K562 (cell line): Measurements from ENCODE around the gene FA2H. TPM values are rescaled to one million over a fixed set of nuclear protein-coding genes. Genes with fewer than 3 reads are reported as not detected.

Experiments
- ADNP ChIP-seq: fragments of 200-800 bp; sonication (Bioruptor generic); IDR thresholded peaks from 2 replicates; pipeline ENCODE4 v1.6.1; 2016; ENCODE audit warnings: missing genetic modification characterization, missing compliant biosample characterization
- BRF1 ChIP-seq: IDR thresholded peaks from 3 replicates; pipeline ENCODE4 v1.6.1; 2011; ENCODE audit warnings: borderline replicate concordance, mild to moderate bottlenecking; ENCODE audit not compliant: insufficient read length; ENCODE audit errors: extremely low read depth
- CAMTA2 ChIP-seq: fragments of 250-450 bp; sonication (Bioruptor Pico); conservative IDR thresholded peaks from 2 replicates; pipeline ENCODE4 v1.5.1; 2022
- ESRRB ChIP-seq: fragments of 250-450 bp; sonication (Bioruptor Pico); IDR thresholded peaks from 2 replicates; pipeline ENCODE4 v1.5.0; 2020; ENCODE audit warnings: mild to moderate bottlenecking, moderate library complexity, borderline replicate concordance
- IFI16 ChIP-seq: fragments of 250-450 bp; sonication (Bioruptor Pico); IDR thresholded peaks from 2 replicates; pipeline ENCODE4 v2.1.2; 2022; ENCODE audit warnings: mild to moderate bottlenecking, inconsistent platforms
- KLF1 ChIP-seq: fragments of 450-650 bp; IDR thresholded peaks from 2 replicates; pipeline ENCODE4 v1.6.1; 2016; ENCODE audit warnings: missing genetic modification characterization, missing compliant biosample characterization
- MTA1 ChIP-seq: fragments of 450-650 bp; IDR thresholded peaks from 2 replicates; pipeline ENCODE4 v1.6.1; 2017; ENCODE audit warnings: borderline replicate concordance
- NFE2 ChIP-seq: IDR thresholded peaks from 2 replicates; pipeline ENCODE4 v1.6.1; 2014; ENCODE audit warnings: antibody characterized with exemption, low read depth
- NR2C1 ChIP-seq, 2 experiments: fragments of 450-650 bp; IDR thresholded peaks; 2 replicates each; pipeline ENCODE4 v1.6.1; 2017; ENCODE audit warnings: mild to moderate bottlenecking in 2 of 2, antibody characterized with exemption in 1 of 2, inconsistent platforms in 1 of 2, missing compliant biosample characterization in 1 of 2, missing genetic modification characterization in 1 of 2
- RB1 ChIP-seq: fragments of 450-650 bp; IDR thresholded peaks from 2 replicates; pipeline ENCODE4 v1.6.1; 2017; ENCODE audit warnings: low read depth, mild to moderate bottlenecking
- RFX5 ChIP-seq: IDR thresholded peaks from 2 replicates; pipeline ENCODE4 v1.6.1; 2011; ENCODE audit warnings: low read depth, mild to moderate bottlenecking, improper control_type of control experiment, low read length
- SMARCC2 ChIP-seq: fragments of 450-650 bp; IDR thresholded peaks from 2 replicates; pipeline ENCODE4 v1.6.1; 2017; ENCODE audit warnings: antibody characterized with exemption, moderate library complexity, mild to moderate bottlenecking, low read depth
- SP1 ChIP-seq: sonication (generic); formaldehyde crosslinking; IDR thresholded peaks from 2 replicates; pipeline ENCODE4 v1.8.1; 2022; ENCODE audit warnings: mild to moderate bottlenecking, missing genetic modification reagents
- SRSF9 ChIP-seq: fragments of 200-400 bp; formaldehyde crosslinking; IDR thresholded peaks from 2 replicates; pipeline ENCODE4 v1.6.1; 2017; ENCODE audit warnings: low read depth, low read length, borderline replicate concordance
- TCF7L2 ChIP-seq: fragments of 150-350 bp; IDR thresholded peaks from 2 replicates; pipeline ENCODE4 v1.6.1; 2016; ENCODE audit warnings: low read depth, mild to moderate bottlenecking, low read length, moderate library complexity
- TEAD2 ChIP-seq: fragments of 450-650 bp; IDR thresholded peaks from 2 replicates; pipeline ENCODE4 v1.6.1; 2016; ENCODE audit warnings: missing genetic modification characterization, control low read depth, missing compliant biosample characterization
- TSC22D4 ChIP-seq: fragments of 450-650 bp; IDR thresholded peaks from 2 replicates; pipeline ENCODE4 v1.6.1; 2016; ENCODE audit warnings: missing genetic modification characterization, missing biosample characterization, control low read depth
- U2AF2 ChIP-seq: fragments of 200-400 bp; formaldehyde crosslinking; optimal IDR thresholded peaks from 2 replicates; pipeline ENCODE3; 2017; ENCODE audit warnings: low read depth, mild to moderate bottlenecking, low read length
- ZBED1 ChIP-seq: IDR thresholded peaks from 2 replicates; pipeline ENCODE4 v1.6.1; 2014
- ZNF232 ChIP-seq: sonication (generic); formaldehyde crosslinking; IDR thresholded peaks from 2 replicates; pipeline ENCODE4 v1.8.0; 2022; ENCODE audit warnings: mild to moderate bottlenecking, missing genetic modification reagents
- polyA plus RNA-seq, 8 experiments: library from polyadenylated mRNA; depleted of rRNA in 4 of 8; stranded (reverse) in 5 of 8; unstranded in 3 of 8; fragments of >200 nt; fragmentation: Nextera tagmentation in 2 of 8; fragmentation: Illumina TruSeq in 1 of 8; extraction: Ambion mirVana in 2 of 8; extraction: Trizol in 1 of 8; gene quantifications; 2 replicates each; pipeline versions ENCODE4 v1.2.1 to v1.2.3, GENCODE V29; 2011 to 2014; ENCODE audit warnings: inconsistent platforms in 1 of 8, missing spikeins in 1 of 8
- total RNA-seq, 7 experiments: library from RNA; depleted of rRNA in 6 of 7; stranded (reverse); fragments of >200 nt in 6 of 7; fragmentation: Illumina TruSeq in 2 of 7; extraction: Trizol in 2 of 7; gene quantifications; 2 replicates each; pipeline versions ENCODE4 v1.2.1 to v1.2.3, GENCODE V29; 2011 to 2021; ENCODE audit warnings: low replicate concordance in 1 of 7
- TF ChIP-seq, protein P1 (sequence below): fragments of 450-650 bp; formaldehyde crosslinking; IDR thresholded peaks from 2 replicates; pipeline ENCODE4 v1.4.0; 2020; ENCODE audit warnings: mild to moderate bottlenecking
- TF ChIP-seq, protein P2 (sequence below): fragments of 250-450 bp; sonication (Bioruptor Pico); IDR thresholded peaks from 2 replicates; pipeline ENCODE4 v1.5.0; 2020; ENCODE audit warnings: mild to moderate bottlenecking, borderline replicate concordance
- TF ChIP-seq, protein P3 (sequence below): fragments of 250-450 bp; sonication (Bioruptor Pico); IDR thresholded peaks from 2 replicates; pipeline ENCODE4 v1.5.0; 2021; ENCODE audit warnings: mild to moderate bottlenecking, borderline replicate concordance

Gene FA2H
- total and polyA plus RNA-seq, 9 of the 15 experiments (the other 6 are each of a cell fraction or from before 2014, with no cell fraction given): not detected

DNA sequence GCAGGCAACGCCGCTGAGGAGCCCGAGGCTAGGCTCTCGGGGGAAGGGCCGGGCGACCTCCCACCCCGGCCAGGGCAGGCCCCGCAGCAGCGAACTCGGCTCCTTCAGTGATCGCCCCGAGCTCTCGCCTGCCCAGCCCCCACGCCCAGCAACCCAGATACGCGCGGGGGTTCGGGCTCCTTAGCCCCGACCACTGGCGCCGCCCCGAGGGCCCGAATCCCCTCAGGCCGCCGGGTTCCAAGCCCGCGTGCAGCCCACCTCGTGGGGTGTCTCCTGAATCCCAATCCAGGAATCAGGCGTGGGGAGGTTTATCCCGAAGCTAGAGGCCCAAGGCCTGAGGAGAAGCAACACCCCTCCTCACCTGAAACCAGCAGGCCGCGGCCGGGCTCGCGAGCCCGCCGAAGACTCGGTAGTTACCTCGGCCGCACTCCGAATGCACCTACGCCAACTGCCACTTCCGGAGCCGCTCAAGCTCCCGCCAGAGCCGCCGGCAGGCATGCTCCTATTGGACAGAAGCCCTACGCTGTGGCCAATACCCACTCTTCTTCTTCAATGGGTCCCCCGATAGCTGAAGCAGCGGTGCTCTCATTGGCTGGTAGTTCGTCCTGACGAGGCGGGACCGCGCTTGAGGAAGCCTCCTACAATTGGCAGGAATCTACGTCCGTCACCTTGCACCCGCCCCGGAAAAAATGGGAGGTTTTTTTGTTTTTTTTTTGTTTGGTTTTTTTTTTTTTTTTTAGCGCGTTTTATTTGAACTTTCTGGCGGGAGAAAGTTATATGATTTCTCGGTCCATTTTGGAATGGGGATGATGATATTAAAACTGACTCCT lies 108.0 kb downstream of the FA2H start, which contains the start of gene RFWD3 (continued):
- no peak for TF ChIP-seq ESRRB
- TF ChIP-seq NFE2: no peak
- no peak for TF ChIP-seq IFI16 (CRISPR knock-in tag)
- TF ChIP-seq ZBED1: no peak
- peak; percentile 83 for TF ChIP-seq KLF1 (tag)
- no peak for TF ChIP-seq TSC22D4
- TF ChIP-seq RB1: peak; percentile 74
- TF ChIP-seq ADNP (tag): no peak
- TF ChIP-seq, protein P1, sequence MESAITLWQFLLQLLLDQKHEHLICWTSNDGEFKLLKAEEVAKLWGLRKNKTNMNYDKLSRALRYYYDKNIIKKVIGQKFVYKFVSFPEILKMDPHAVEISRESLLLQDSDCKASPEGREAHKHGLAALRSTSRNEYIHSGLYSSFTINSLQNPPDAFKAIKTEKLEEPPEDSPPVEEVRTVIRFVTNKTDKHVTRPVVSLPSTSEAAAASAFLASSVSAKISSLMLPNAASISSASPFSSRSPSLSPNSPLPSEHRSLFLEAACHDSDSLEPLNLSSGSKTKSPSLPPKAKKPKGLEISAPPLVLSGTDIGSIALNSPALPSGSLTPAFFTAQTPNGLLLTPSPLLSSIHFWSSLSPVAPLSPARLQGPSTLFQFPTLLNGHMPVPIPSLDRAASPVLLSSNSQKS (CRISPR knock-in tag): no peak
- no peak for TF ChIP-seq ZNF232 (CRISPR knock-in tag)
- TF ChIP-seq MTA1: no peak
- no peak for TF ChIP-seq BRF1
- peak; percentile 46; the same call in 1 of the 2 replicates for TF ChIP-seq SP1 (CRISPR knock-in tag)
- no peak for TF ChIP-seq SMARCC2
- TF ChIP-seq, protein P2, sequence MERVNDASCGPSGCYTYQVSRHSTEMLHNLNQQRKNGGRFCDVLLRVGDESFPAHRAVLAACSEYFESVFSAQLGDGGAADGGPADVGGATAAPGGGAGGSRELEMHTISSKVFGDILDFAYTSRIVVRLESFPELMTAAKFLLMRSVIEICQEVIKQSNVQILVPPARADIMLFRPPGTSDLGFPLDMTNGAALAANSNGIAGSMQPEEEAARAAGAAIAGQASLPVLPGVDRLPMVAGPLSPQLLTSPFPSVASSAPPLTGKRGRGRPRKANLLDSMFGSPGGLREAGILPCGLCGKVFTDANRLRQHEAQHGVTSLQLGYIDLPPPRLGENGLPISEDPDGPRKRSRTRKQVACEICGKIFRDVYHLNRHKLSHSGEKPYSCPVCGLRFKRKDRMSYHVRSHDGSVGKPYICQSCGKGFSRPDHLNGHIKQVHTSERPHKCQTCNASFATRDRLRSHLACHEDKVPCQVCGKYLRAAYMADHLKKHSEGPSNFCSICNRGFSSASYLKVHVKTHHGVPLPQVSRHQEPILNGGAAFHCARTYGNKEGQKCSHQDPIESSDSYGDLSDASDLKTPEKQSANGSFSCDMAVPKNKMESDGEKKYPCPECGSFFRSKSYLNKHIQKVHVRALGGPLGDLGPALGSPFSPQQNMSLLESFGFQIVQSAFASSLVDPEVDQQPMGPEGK: no peak
- TF ChIP-seq SRSF9: no peak
- no peak for TF ChIP-seq RFX5
- no peak for TF ChIP-seq U2AF2
- no peak for TF ChIP-seq CAMTA2
- no peak for TF ChIP-seq NR2C1 (IDR thresholded peaks at IDR 0.05)
- no peak for TF ChIP-seq NR2C1 (tag; IDR thresholded peaks at IDR 0.05)
- TF ChIP-seq TCF7L2: no peak
- TF ChIP-seq, protein P3, sequence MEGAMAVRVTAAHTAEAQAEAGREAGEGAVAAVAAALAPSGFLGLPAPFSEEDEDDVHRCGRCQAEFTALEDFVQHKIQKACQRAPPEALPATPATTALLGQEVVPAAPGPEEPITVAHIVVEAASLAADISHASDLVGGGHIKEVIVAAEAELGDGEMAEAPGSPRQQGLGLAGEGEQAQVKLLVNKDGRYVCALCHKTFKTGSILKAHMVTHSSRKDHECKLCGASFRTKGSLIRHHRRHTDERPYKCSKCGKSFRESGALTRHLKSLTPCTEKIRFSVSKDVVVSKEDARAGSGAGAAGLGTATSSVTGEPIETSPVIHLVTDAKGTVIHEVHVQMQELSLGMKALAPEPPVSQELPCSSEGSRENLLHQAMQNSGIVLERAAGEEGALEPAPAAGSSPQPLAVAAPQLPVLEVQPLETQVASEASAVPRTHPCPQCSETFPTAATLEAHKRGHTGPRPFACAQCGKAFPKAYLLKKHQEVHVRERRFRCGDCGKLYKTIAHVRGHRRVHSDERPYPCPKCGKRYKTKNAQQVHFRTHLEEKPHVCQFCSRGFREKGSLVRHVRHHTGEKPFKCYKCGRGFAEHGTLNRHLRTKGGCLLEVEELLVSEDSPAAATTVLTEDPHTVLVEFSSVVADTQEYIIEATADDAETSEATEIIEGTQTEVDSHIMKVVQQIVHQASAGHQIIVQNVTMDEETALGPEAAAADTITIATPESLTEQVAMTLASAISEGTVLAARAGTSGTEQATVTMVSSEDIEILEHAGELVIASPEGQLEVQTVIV (CRISPR knock-in tag): no peak
- no peak for TF ChIP-seq TEAD2 (tag)
